Thyroid gland (tissue), 4 donors: Measurements from ENCODE around the gene HSPA2.

Source experiments
- POLR2A ChIP-seq, 2 donors: fragments of 450-650 bp; IDR thresholded peaks; one replicate each; pipeline ENCODE4 v1.6.1; 2017; ENCODE audit warnings: antibody characterized with exemption in 2 of 2, mild to moderate bottlenecking in 2 of 2, moderate library complexity in 1 of 2
- TF ChIP-seq, protein P1 (sequence below), 6 experiments: fragments of 200-600 bp in 3 of 6; fragments of 450-650 bp in 3 of 6; sonication (generic) in 3 of 6; IDR thresholded peaks; one replicate each; pipeline ENCODE4 v1.5.1; 2016 to 2019; ENCODE audit warnings: antibody characterized with exemption in 6 of 6, mild to moderate bottlenecking in 2 of 6, inconsistent platforms in 1 of 6, moderate library complexity in 1 of 6

DNA sequence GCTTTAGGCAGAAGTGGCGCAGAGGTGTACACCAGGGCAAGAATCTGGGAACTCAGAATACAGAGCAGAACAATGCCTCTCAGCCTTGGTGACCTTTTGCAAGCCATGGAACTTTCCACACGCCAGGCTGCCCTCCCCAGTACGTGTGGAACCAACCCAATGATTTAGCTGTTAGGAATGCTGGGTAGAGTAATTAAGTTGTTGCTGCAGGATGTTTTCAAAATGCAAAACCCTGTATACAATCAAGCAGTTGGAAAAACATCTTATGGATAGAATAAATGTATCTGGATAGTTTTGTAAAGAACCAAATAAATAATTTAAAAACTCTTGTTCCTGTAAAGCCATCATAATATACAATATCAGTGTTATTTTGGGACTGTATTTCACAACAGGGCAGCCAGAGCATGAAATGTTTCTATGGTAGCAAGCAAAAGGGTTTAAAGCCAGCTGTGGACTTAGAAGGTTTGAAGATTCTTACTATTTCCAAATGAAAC, 28.6 kb downstream of the HSPA2 start:
- TF ChIP-seq, protein P1, sequence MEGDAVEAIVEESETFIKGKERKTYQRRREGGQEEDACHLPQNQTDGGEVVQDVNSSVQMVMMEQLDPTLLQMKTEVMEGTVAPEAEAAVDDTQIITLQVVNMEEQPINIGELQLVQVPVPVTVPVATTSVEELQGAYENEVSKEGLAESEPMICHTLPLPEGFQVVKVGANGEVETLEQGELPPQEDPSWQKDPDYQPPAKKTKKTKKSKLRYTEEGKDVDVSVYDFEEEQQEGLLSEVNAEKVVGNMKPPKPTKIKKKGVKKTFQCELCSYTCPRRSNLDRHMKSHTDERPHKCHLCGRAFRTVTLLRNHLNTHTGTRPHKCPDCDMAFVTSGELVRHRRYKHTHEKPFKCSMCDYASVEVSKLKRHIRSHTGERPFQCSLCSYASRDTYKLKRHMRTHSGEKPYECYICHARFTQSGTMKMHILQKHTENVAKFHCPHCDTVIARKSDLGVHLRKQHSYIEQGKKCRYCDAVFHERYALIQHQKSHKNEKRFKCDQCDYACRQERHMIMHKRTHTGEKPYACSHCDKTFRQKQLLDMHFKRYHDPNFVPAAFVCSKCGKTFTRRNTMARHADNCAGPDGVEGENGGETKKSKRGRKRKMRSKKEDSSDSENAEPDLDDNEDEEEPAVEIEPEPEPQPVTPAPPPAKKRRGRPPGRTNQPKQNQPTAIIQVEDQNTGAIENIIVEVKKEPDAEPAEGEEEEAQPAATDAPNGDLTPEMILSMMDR (IDR thresholded peaks at IDR 0.05), result no peak
- no peak for TF ChIP-seq POLR2A (IDR thresholded peaks at IDR 0.05)
